ENCODE results near the gene ATG2A. TPM values are rescaled to one million over a fixed set of nuclear protein-coding genes. Genes with fewer than 3 reads are reported as not detected.

The ATG2A gene
- total RNA-seq, 1 donor from 2014 or later, result 24.8 TPM

GRCh38 chr11:64896448-64897022 lies 20.5 kb downstream of the ATG2A start:
- Histone ChIP-seq H3K27me3 (ENCODE audit: control insufficient read depth, insufficient read depth, low read length) (no peaks in the 10 kb centered on the region), H3K36me3 (ENCODE audit: control insufficient read depth, insufficient read depth, low read length) (no peaks in the 10 kb centered on the region), H3K4me3 (ENCODE audit: low read depth, low read length) (no peak overlapping the region)
- TF ChIP-seq CTCF (IDR thresholded peaks at IDR 0.05; ENCODE audit: insufficient read depth, low read length, poor library complexity, severe bottlenecking), result no peak
- DNase-seq (ENCODE audit: low read depth), result no peak

GRCh38 chr11:64894812-64895452 lies 22.1 kb downstream of the ATG2A start:
- Histone ChIP-seq H3K36me3 (ENCODE audit: control insufficient read depth, insufficient read depth, low read length) (no peaks in the 10 kb centered on the region), H3K4me3 (ENCODE audit: low read depth, low read length) (no peak overlapping the region), H3K27me3 (ENCODE audit: control insufficient read depth, insufficient read depth, low read length) (no peaks in the 10 kb centered on the region)
- no peak for TF ChIP-seq CTCF (IDR thresholded peaks at IDR 0.05; ENCODE audit: insufficient read depth, low read length, poor library complexity, severe bottlenecking)
- no peak for DNase-seq (ENCODE audit: low read depth)

- DNase-seq (ENCODE audit: low read depth), result no peak
Measured at GRCh38 chr11:64894070-64894811, 22.8 kb downstream of the ATG2A start.

GRCh38 chr11:64893194-64894069 lies 23.6 kb downstream of the ATG2A start:
- DNase-seq (ENCODE audit: low read depth), result no peak
- Histone ChIP-seq H3K27me3 (ENCODE audit: control insufficient read depth, insufficient read depth, low read length) (no peaks in the 10 kb centered on the region), H3K4me3 (ENCODE audit: low read depth, low read length) (no peak overlapping the region), H3K36me3 (ENCODE audit: control insufficient read depth, insufficient read depth, low read length) (no peaks in the 10 kb centered on the region)
- no peak for TF ChIP-seq CTCF (IDR thresholded peaks at IDR 0.05; ENCODE audit: insufficient read depth, low read length, poor library complexity, severe bottlenecking)

More at GRCh38 chr11:64894070-64894811, 22.8 kb downstream of the ATG2A start:
- no peak overlapping the region for H3K4me3 ChIP-seq (ENCODE audit: low read depth, low read length)
- no peaks in the 10 kb centered on the region for H3K36me3 ChIP-seq (ENCODE audit: control insufficient read depth, insufficient read depth, low read length)
- TF ChIP-seq CTCF (IDR thresholded peaks at IDR 0.05; ENCODE audit: insufficient read depth, low read length, poor library complexity, severe bottlenecking), result peak; percentile 92
- no peaks in the 10 kb centered on the region for H3K27me3 ChIP-seq (ENCODE audit: control insufficient read depth, insufficient read depth, low read length)

- DNase-seq (ENCODE audit: low read depth), result no peak
- TF ChIP-seq CTCF (IDR thresholded peaks at IDR 0.05; ENCODE audit: insufficient read depth, low read length, poor library complexity, severe bottlenecking), result no peak
- Histone ChIP-seq H3K36me3 (ENCODE audit: control insufficient read depth, insufficient read depth, low read length) (no peaks in the 10 kb centered on the region), H3K4me3 (ENCODE audit: low read depth, low read length) (no peak overlapping the region), H3K27me3 (ENCODE audit: control insufficient read depth, insufficient read depth, low read length) (no peaks in the 10 kb centered on the region)
Measured at GRCh38 chr11:64892838-64893193, 24.2 kb downstream of the ATG2A start.
